Endothelial cell of umbilical vein (primary cell): ENCODE data around the gene WDR38. TPM values are rescaled to one million over a fixed set of nuclear protein-coding genes. Genes with fewer than 3 reads are reported as not detected.

Experiments used
- BruUV-seq: library from RNA; stranded (reverse); fragments of 400-500 nt; replicated peaks from 2 replicates; lab custom pipeline; 2021; lab: Mats Ljungman, UMichigan
- CTCF ChIA-PET: fragments of 300-600, 350-600 bp; sonication (Branson Sonifier 250); formaldehyde crosslinking; loops from one replicate; lab custom pipeline; 2021; ENCODE audit warnings: antibody characterized with exemption, inconsistent platforms; lab: Charles Lee
- POLR2A ChIA-PET: fragments of 300-600, 350-600 bp; sonication (Branson Sonifier 250); formaldehyde crosslinking; loops from one replicate; lab custom pipeline; 2021; ENCODE audit warnings: antibody characterized with exemption, inconsistent platforms; lab: Charles Lee
- DNase-seq: peaks from one replicate; pipeline ENCODE4 v3.0.0-alpha.2; 2011; ENCODE audit warnings: low read depth, low spot score
- FAIRE-seq: peaks from 2 replicates; lab custom pipeline; 2011; peaks lifted over from hg19 to GRCh38; lab: Jason Lieb, UNC
- H2AFZ ChIP-seq: 2 replicates; pipeline ENCODE4 v1.6.0; 2012; ENCODE audit warnings: low read depth, low read length, control low read depth, inconsistent platforms
- H3K27ac ChIP-seq: 2 replicates; pipeline ENCODE4 v1.5.1; 2011; ENCODE audit warnings: low read depth, mild to moderate bottlenecking, control low read depth, low read length, moderate library complexity; ENCODE audit not compliant: insufficient read depth
- H3K27me3 ChIP-seq, 2 experiments: 2 replicates each; pipeline versions ENCODE4 v1.6.0 to v1.6.1; 2011; ENCODE audit warnings: low read length in 2 of 2, mixed read lengths in 1 of 2; ENCODE audit not compliant: control insufficient read depth in 2 of 2, insufficient read depth in 2 of 2
- H3K36me3 ChIP-seq, 2 experiments: 2 replicates in 1 of 2; 3 replicates in 1 of 2; pipeline ENCODE4 v1.5.1; 2011; ENCODE audit warnings: low read length in 2 of 2, mild to moderate bottlenecking in 1 of 2, moderate library complexity in 1 of 2; ENCODE audit not compliant: control insufficient read depth in 2 of 2, insufficient read depth in 2 of 2; ENCODE audit errors: extremely low read depth in 1 of 2
- H3K4me1 ChIP-seq: 3 replicates; pipeline ENCODE4 v1.5.1; 2011; ENCODE audit warnings: mild to moderate bottlenecking, low read length; ENCODE audit not compliant: control insufficient read depth, insufficient read depth; ENCODE audit errors: extremely low read depth
- H3K4me2 ChIP-seq: 2 replicates; pipeline ENCODE4 v1.6.1; 2011; ENCODE audit warnings: low read length, control low read depth, mixed read lengths; ENCODE audit not compliant: insufficient read depth
- H3K4me3 ChIP-seq, 3 experiments: fragments of 200-600 bp in 1 of 3; sonication (generic), shearing (Covaris generic) in 1 of 3; replicated peaks in 1 of 3; 2 replicates each; pipeline ENCODE4 v1.5.1; 2011 to 2016; ENCODE audit warnings: control low read depth in 3 of 3, low read length in 3 of 3, mild to moderate bottlenecking in 2 of 3, inconsistent platforms in 1 of 3, low read depth in 1 of 3, moderate library complexity in 1 of 3; ENCODE audit not compliant: insufficient read depth in 1 of 3
- H3K79me2 ChIP-seq: 2 replicates; pipeline ENCODE4 v1.6.0; 2012; ENCODE audit warnings: low read length, inconsistent platforms; ENCODE audit not compliant: control insufficient read depth, insufficient read depth
- H3K9ac ChIP-seq: replicated peaks from 2 replicates; pipeline ENCODE3; 2011; ENCODE audit warnings: low read length, control low read depth; ENCODE audit not compliant: insufficient read depth; ENCODE audit errors: extremely low read depth
- H3K9me1 ChIP-seq: replicated peaks from 3 replicates; pipeline ENCODE4 v1.6.0; 2011; ENCODE audit warnings: mild to moderate bottlenecking, low read length; ENCODE audit not compliant: control insufficient read depth, insufficient read depth; ENCODE audit errors: extremely low read depth
- H3K9me3 ChIP-seq: replicated peaks from 2 replicates; pipeline ENCODE4 v1.5.1; 2012; ENCODE audit warnings: low read length, inconsistent platforms; ENCODE audit not compliant: control insufficient read depth, insufficient read depth
- H4K20me1 ChIP-seq: replicated peaks from 2 replicates; pipeline ENCODE3; 2011; ENCODE audit warnings: mild to moderate bottlenecking, low read length; ENCODE audit not compliant: control insufficient read depth, insufficient read depth; ENCODE audit errors: extremely low read depth
- CTCF ChIP-seq, 2 donors: IDR thresholded peaks; 1 replicate in 1 of 2; 2 replicates in 1 of 2; pipeline ENCODE4 v1.5.1; 2011; ENCODE audit warnings: low read length in 2 of 2, mild to moderate bottlenecking in 2 of 2, moderate library complexity in 2 of 2, control low read depth in 1 of 2, inconsistent platforms in 1 of 2, low read depth in 1 of 2; ENCODE audit not compliant: insufficient read depth in 1 of 2; ENCODE audit errors: extremely low read depth in 1 of 2
- EZH2 ChIP-seq: IDR thresholded peaks from 2 replicates; pipeline ENCODE4 v1.6.1; 2012; ENCODE audit warnings: borderline replicate concordance, low read depth, mild to moderate bottlenecking, moderate library complexity, low read length, inconsistent platforms; ENCODE audit not compliant: severe bottlenecking
- GATA2 ChIP-seq: IDR thresholded peaks from 2 replicates; pipeline ENCODE4 v1.7.0; 2011; ENCODE audit warnings: low read depth, mild to moderate bottlenecking, moderate library complexity, mixed read lengths, low read length; ENCODE audit not compliant: insufficient read length, insufficient read depth
- JUN ChIP-seq: IDR thresholded peaks from 2 replicates; pipeline ENCODE4 v1.6.1; 2011; ENCODE audit warnings: borderline replicate concordance, low read depth; ENCODE audit not compliant: insufficient read length, insufficient read depth
- MAX ChIP-seq: IDR thresholded peaks from 2 replicates; pipeline ENCODE4 v1.6.1; 2011; ENCODE audit not compliant: insufficient read depth, insufficient read length
- MYC ChIP-seq: IDR thresholded peaks from one replicate; pipeline ENCODE4 v1.6.1; 2011; ENCODE audit warnings: mild to moderate bottlenecking, low read depth, low read length
- POLR2A ChIP-seq: IDR thresholded peaks from 2 replicates; pipeline ENCODE4 v1.6.1; 2012; ENCODE audit warnings: low read depth, mild to moderate bottlenecking, control low read depth, low read length
- POLR2AphosphoS5 ChIP-seq: IDR thresholded peaks from 2 replicates; pipeline ENCODE4 v1.6.1; 2012; ENCODE audit warnings: low read depth, mild to moderate bottlenecking, control low read depth, low read length, moderate library complexity; ENCODE audit not compliant: insufficient read depth
- dilution Hi-C: fragments of 300-500 bp; cut with MboI; formaldehyde crosslinking; loops from one replicate; pipeline ENCODE4 v1.15.0; 2019; ENCODE audit warnings: low sequenced_read_pairs; ENCODE audit not compliant: extremely low pct_ligation_motif_present
- intact Hi-C: fragments of 100-400 bp; cut with micrococcal nuclease; formaldehyde crosslinking; loops from one replicate; pipeline ENCODE4 v1.10.0; 2022
- polyA plus RNA-seq, 4 experiments: library from polyadenylated mRNA; depleted of rRNA in 3 of 4; stranded (reverse) in 3 of 4; unstranded in 1 of 4; fragments of >200 nt; gene quantifications; 2 replicates each; pipeline versions ENCODE4 v1.2.1 to v1.2.3, GENCODE V29; 2011 to 2012; ENCODE audit warnings: missing spikeins in 1 of 4
- total RNA-seq: library from RNA; stranded (reverse); gene quantifications from 2 replicates; pipeline ENCODE4 v1.2.3, GENCODE V29; 2021

WDR38 gene
- total and polyA plus RNA-seq, 2 donors (not counting 3 experiments of a cell fraction or from before 2014, with no cell fraction given): not detected

GRCh38 chr9:124809211-124809610, 44.0 kb upstream of the WDR38 start:
- no peaks in the 10 kb centered on the region for H3K9me3 ChIP-seq
- H3K4me1 ChIP-seq: no peaks in the 10 kb centered on the region
- no TSS peak for BruUV-seq
- dilution Hi-C loops: no loop called here
- ChIA-PET CTCF (interaction anchor here (0.7 to 1.9 kb wide), 2 partner anchors 13 to 44 kb away, joined by 4 to 6 read pairs; partner anchors contain the start of gene WDR38), POLR2A (no interaction called here)
- H3K27ac ChIP-seq: no peak overlapping the region
- no peak overlapping the region for H3K4me3 ChIP-seq
- no peaks in the 10 kb centered on the region for H3K79me2 ChIP-seq
- no peaks in the 10 kb centered on the region for H3K9me1 ChIP-seq
- H3K27me3 ChIP-seq: no peaks in the 10 kb centered on the region
- H4K20me1 ChIP-seq: no peaks in the 10 kb centered on the region
- no peak for DNase-seq
- no peak overlapping the region for H3K9ac ChIP-seq
- no peak for FAIRE-seq
- TF ChIP-seq EZH2 (no peak), JUN (no peak), MYC (no peak), GATA2 (no peak), POLR2AphosphoS5 (no peak), POLR2A (no peak), MAX (no peak)
- no peaks in the 10 kb centered on the region for H3K36me3 ChIP-seq
- no peak overlapping the region for H3K4me2 ChIP-seq
- intact Hi-C loops: no loop called here
- no peak overlapping the region for H2AFZ ChIP-seq

- no peaks in the 10 kb centered on the region for H3K27me3 ChIP-seq
- no TSS peak for BruUV-seq
- H2AFZ ChIP-seq: no peak overlapping the region
- TF ChIP-seq MYC (no peak), JUN (no peak), POLR2A (no peak), POLR2AphosphoS5 (no peak), CTCF (IDR thresholded peaks at IDR 0.05; ENCODE audit: extremely low read depth in 1 of 2, insufficient read depth in 1 of 2, low read depth in 1 of 2, low read length in 2 of 2) (no peak)
- CTCF ChIA-PET: no interaction called here
- H3K4me1 ChIP-seq: no peaks in the 10 kb centered on the region
- H3K27ac ChIP-seq: no peak overlapping the region
- H3K9me1 ChIP-seq: no peaks in the 10 kb centered on the region
- POLR2A ChIA-PET: no interaction called here
- no peak for FAIRE-seq
- H3K9me3 ChIP-seq: no peaks in the 10 kb centered on the region
- no peak overlapping the region for H3K4me2 ChIP-seq
- no peak for DNase-seq
- H3K36me3 ChIP-seq: no peaks in the 10 kb centered on the region
- no peak overlapping the region for H3K9ac ChIP-seq
- H3K4me3 ChIP-seq: no peak overlapping the region
- intact Hi-C loops (no loop called here), dilution Hi-C loops (no loop called here)
- no peaks in the 10 kb centered on the region for H4K20me1 ChIP-seq
- H3K79me2 ChIP-seq: no peaks in the 10 kb centered on the region
Measured at GRCh38 chr9:124809741-124810500, 43.3 kb upstream of the WDR38 start.
